D721Med (cell line): ENCODE data around the gene FAM98C.
"Not testable (repeated sequence)": the region's sequence is repeated elsewhere in the genome, so short reads cannot be mapped to it uniquely, and the experiment has no call there.

Experiments
- DNase-seq: peaks from one replicate; pipeline ENCODE4 v3.0.0; 2011; ENCODE audit warnings: low spot score; ENCODE audit not compliant: insufficient read length
- FAIRE-seq: peaks from 2 replicates; lab custom pipeline; 2011; peaks lifted over from hg19 to GRCh38; lab: Jason Lieb, UNC
- TF ChIP-seq, protein P1 (sequence below): IDR thresholded peaks from 2 replicates; pipeline ENCODE4 v1.5.1; 2012; ENCODE audit warnings: mild to moderate bottlenecking, control low read depth; ENCODE audit not compliant: insufficient read depth; ENCODE audit errors: missing control alignments

FAM98C gene

DNA sequence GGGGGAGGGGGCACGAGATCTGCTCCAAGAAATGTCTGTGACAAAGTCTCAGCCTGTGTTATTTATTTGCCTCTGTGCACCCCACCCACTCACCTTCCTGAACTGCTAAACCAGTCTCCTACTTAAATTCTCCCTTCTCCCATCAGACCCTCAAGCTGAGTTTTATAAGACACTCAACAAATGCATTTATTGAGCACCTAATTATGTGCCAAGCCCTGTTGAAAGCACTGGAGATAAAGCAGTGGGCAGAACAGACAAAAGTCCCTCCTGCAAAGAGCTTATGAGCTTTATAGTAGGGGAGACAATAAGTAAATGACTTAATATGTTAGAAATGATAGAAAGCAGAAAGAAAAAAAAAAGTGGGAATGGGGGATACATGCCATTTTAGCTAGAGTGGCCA is 3.4 kb upstream of the FAM98C start:
- TF ChIP-seq, protein P1, sequence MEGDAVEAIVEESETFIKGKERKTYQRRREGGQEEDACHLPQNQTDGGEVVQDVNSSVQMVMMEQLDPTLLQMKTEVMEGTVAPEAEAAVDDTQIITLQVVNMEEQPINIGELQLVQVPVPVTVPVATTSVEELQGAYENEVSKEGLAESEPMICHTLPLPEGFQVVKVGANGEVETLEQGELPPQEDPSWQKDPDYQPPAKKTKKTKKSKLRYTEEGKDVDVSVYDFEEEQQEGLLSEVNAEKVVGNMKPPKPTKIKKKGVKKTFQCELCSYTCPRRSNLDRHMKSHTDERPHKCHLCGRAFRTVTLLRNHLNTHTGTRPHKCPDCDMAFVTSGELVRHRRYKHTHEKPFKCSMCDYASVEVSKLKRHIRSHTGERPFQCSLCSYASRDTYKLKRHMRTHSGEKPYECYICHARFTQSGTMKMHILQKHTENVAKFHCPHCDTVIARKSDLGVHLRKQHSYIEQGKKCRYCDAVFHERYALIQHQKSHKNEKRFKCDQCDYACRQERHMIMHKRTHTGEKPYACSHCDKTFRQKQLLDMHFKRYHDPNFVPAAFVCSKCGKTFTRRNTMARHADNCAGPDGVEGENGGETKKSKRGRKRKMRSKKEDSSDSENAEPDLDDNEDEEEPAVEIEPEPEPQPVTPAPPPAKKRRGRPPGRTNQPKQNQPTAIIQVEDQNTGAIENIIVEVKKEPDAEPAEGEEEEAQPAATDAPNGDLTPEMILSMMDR: no peak

GRCh38 chr19:38400361-38400760 is 2.5 kb upstream of the FAM98C start:
- no peak for FAIRE-seq
- no peak for DNase-seq
- TF ChIP-seq, protein P1: no peak

More for the DNA sequence above, 3.4 kb upstream of the FAM98C start:
- DNase-seq (no peak), FAIRE-seq (no peak)

- no peak for DNase-seq
- TF ChIP-seq, protein P1: no peak
- no peak for FAIRE-seq
Measured at GRCh38 chr19:38401148-38401547, 1.7 kb upstream of the FAM98C start.

GRCh38 chr19:38402623-38402966 is 298 bp upstream of the FAM98C start:
- DNase-seq: no peak
- TF ChIP-seq, protein P1: no peak
- no peak for FAIRE-seq

GRCh38 chr19:38404858-38405257 is 2.0 kb downstream of the FAM98C start:
- DNase-seq (no peak), FAIRE-seq (no peak)
- TF ChIP-seq, protein P1: no peak

GRCh38 chr19:38405276-38405675 is 2.4 kb downstream of the FAM98C start:
- no peak for FAIRE-seq
- DNase-seq: no peak
- TF ChIP-seq, protein P1: no peak

DNA sequence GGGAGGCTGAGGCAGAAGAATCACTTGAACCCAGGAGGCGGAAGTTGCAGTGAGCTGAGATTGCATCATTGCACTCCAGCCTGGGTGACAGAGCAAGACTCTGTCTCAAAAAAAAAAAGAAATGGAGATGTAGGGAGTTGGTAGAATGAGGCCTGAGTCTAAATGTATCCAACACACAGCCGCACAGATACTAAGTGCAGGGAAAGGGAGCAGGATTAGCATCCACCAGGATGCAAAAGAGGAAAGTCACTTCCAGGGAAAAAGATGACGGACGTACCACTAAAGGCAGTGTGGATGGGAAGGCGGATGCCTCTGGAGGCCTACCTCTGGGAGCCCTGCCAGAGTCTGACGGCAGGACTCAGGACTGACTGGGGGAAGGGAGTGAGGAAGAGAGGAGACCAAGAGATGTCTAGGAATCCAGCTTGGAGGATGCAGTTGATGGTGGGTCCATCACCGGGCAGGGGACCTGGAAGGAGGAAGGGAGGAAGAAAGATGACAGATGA is 6.8 kb downstream of the FAM98C start:
- DNase-seq: no peak
- no peak for FAIRE-seq
- TF ChIP-seq, protein P1: no peak

DNA sequence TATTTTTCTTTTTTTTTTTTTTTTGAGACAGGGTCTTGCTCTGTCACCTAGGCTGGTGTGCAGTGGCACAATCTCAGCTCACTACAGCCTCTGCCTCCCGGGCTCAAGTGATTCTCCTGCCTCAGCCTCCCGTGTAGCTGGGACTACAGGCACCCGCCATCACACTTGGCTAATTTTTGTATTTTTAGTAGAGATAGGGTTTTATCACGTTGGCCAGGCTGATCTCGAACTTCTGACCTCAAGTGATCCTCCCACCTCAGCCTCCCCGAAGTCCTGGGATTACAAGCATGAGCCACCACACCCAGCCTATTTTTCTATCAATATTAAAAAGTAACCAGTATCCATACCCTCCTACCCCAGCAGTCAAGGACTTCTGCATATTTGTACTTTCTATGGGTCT is 7.5 kb downstream of the FAM98C start:
- not testable (repeated sequence) for DNase-seq, FAIRE-seq
